ENCODE data around the gene RAMACL. TPM values are rescaled to one million over a fixed set of nuclear protein-coding genes. Genes with fewer than 3 reads are reported as not detected.

The RAMACL gene
- total and polyA plus RNA-seq, 2 experiments from 2014 or later = 1.1 TPM

GRCh38 chr6:166614171-166614583 lies 27.7 kb upstream of the RAMACL start:
- TF ChIP-seq EZH2phosphoT487 (IDR thresholded peaks at IDR 0.05; ENCODE audit: low read depth, severe bottlenecking, unreplicated experiment) (no peak), CTCF (IDR thresholded peaks at IDR 0.05; ENCODE audit: poor library complexity) (no peak), EZH2 (IDR thresholded peaks at IDR 0.05; ENCODE audit: borderline replicate concordance) (no peak)
- Histone ChIP-seq H3K4me1 (ENCODE audit: insufficient read depth) (peaks cover 19% of the 10 kb centered on the region), H4K20me1 (ENCODE audit: insufficient read depth, poor library complexity, severe bottlenecking) (peaks cover 5% of the 10 kb centered on the region), H3K9me3 (ENCODE audit: low read depth) (no peaks in the 10 kb centered on the region), H3K36me3 (replicated peaks; ENCODE audit: insufficient read depth, low read depth) (no peaks in the 10 kb centered on the region), H2AFZ (no peak overlapping the region), H3K27ac (peak overlapping the region; percentile 34), H3K79me2 (peaks cover 79% of the 10 kb centered on the region), H3K27me3 (no peaks in the 10 kb centered on the region), H3K9me2 (replicated peaks; ENCODE audit: insufficient read depth) (no peaks in the 10 kb centered on the region), H3K4me2 (no peak overlapping the region), H3K4me3 (no peak overlapping the region)
- DNase-seq (ENCODE audit: low spot score) = no peak
- 80% methylated on average over 12 of the region's 12 CpGs for WGBS (ENCODE audit: low lambda C conversion rate, missing lambda C conversion rate)

- Histone ChIP-seq H3K4me2 (no peak overlapping the region), H3K4me1 (ENCODE audit: insufficient read depth) (peaks cover 17% of the 10 kb centered on the region), H3K27me3 (no peaks in the 10 kb centered on the region), H3K79me2 (peaks cover 69% of the 10 kb centered on the region), H2AFZ (no peak overlapping the region), H4K20me1 (ENCODE audit: insufficient read depth, poor library complexity, severe bottlenecking) (peaks cover 5% of the 10 kb centered on the region), H3K9me3 (ENCODE audit: low read depth) (no peaks in the 10 kb centered on the region), H3K36me3 (replicated peaks; ENCODE audit: insufficient read depth, low read depth) (no peaks in the 10 kb centered on the region), H3K27ac (peak overlapping the region; percentile 35), H3K9me2 (replicated peaks; ENCODE audit: insufficient read depth) (no peaks in the 10 kb centered on the region), H3K4me3 (no peak overlapping the region)
- WGBS (ENCODE audit: low lambda C conversion rate, missing lambda C conversion rate) = 67% methylated on average over 7 of the region's 7 CpGs
- TF ChIP-seq EZH2phosphoT487 (IDR thresholded peaks at IDR 0.05; ENCODE audit: low read depth, severe bottlenecking, unreplicated experiment) = no peak
- no peak for TF ChIP-seq EZH2 (IDR thresholded peaks at IDR 0.05; ENCODE audit: borderline replicate concordance)
- no peak for TF ChIP-seq CTCF (IDR thresholded peaks at IDR 0.05; ENCODE audit: poor library complexity)
- DNase-seq (ENCODE audit: low spot score) = no peak
Observed at GRCh38 chr6:166613027-166613426, 26.5 kb upstream of the RAMACL start.

- TF ChIP-seq CTCF (IDR thresholded peaks at IDR 0.05; ENCODE audit: poor library complexity) (no peak), EZH2phosphoT487 (IDR thresholded peaks at IDR 0.05; ENCODE audit: low read depth, severe bottlenecking, unreplicated experiment) (no peak), EZH2 (IDR thresholded peaks at IDR 0.05; ENCODE audit: borderline replicate concordance) (no peak)
- H3K4me2 ChIP-seq = no peak overlapping the region
- no peak overlapping the region for H3K4me3 ChIP-seq
- H3K27me3 ChIP-seq = no peaks in the 10 kb centered on the region
- H4K20me1 ChIP-seq (ENCODE audit: insufficient read depth, poor library complexity, severe bottlenecking) = peaks cover 5% of the 10 kb centered on the region
- 71% methylated on average over 11 of the region's 11 CpGs for WGBS (ENCODE audit: low lambda C conversion rate, missing lambda C conversion rate)
- peaks cover 17% of the 10 kb centered on the region for H3K4me1 ChIP-seq (ENCODE audit: insufficient read depth)
- no peak overlapping the region for H2AFZ ChIP-seq
- H3K9me2 ChIP-seq (replicated peaks; ENCODE audit: insufficient read depth) = no peaks in the 10 kb centered on the region
- H3K79me2 ChIP-seq = peaks cover 64% of the 10 kb centered on the region
- H3K27ac ChIP-seq = peak overlapping the region; percentile 35
- no peak for DNase-seq (ENCODE audit: low spot score)
- no peaks in the 10 kb centered on the region for H3K36me3 ChIP-seq (replicated peaks; ENCODE audit: insufficient read depth, low read depth)
- H3K9me3 ChIP-seq (ENCODE audit: low read depth) = no peaks in the 10 kb centered on the region
Observed at GRCh38 chr6:166612471-166612881, 26.0 kb upstream of the RAMACL start.

DNA sequence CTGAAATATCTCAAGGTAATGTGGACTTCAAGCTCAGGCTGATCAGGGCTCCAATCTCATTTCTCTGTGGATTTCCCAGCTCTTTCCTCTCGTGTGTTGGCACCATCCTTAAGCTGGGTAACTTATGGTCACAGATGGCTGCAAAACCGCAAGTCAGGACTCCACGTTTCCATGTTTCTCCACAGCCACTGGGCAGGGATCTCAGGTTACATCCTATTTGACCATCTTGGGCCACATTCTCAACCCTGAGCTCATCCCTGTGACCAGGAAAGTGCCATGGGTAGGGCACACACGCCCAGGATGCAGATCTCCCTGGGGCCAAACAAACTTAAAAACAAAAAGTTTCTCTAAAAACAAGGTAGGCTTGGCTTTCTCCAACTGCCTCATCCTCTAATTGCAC lies 25.2 kb upstream of the RAMACL start:
- no peak for DNase-seq (ENCODE audit: low spot score)
- H3K4me2 ChIP-seq = no peak overlapping the region
- H3K36me3 ChIP-seq (replicated peaks; ENCODE audit: insufficient read depth, low read depth) = no peaks in the 10 kb centered on the region
- no peaks in the 10 kb centered on the region for H3K9me2 ChIP-seq (replicated peaks; ENCODE audit: insufficient read depth)
- H3K79me2 ChIP-seq = peaks cover 63% of the 10 kb centered on the region
- H3K4me3 ChIP-seq = no peak overlapping the region
- TF ChIP-seq EZH2phosphoT487 (IDR thresholded peaks at IDR 0.05; ENCODE audit: low read depth, severe bottlenecking, unreplicated experiment) = no peak
- no peak for TF ChIP-seq EZH2 (IDR thresholded peaks at IDR 0.05; ENCODE audit: borderline replicate concordance)
- TF ChIP-seq CTCF (IDR thresholded peaks at IDR 0.05; ENCODE audit: poor library complexity) = no peak
- 90% methylated on average over 4 of the region's 4 CpGs for WGBS (ENCODE audit: low lambda C conversion rate, missing lambda C conversion rate)
- H3K27ac ChIP-seq = no peak overlapping the region
- no peak overlapping the region for H2AFZ ChIP-seq
- H4K20me1 ChIP-seq (ENCODE audit: insufficient read depth, poor library complexity, severe bottlenecking) = peaks cover 5% of the 10 kb centered on the region
- peaks cover 17% of the 10 kb centered on the region for H3K4me1 ChIP-seq (ENCODE audit: insufficient read depth)
- H3K9me3 ChIP-seq (ENCODE audit: low read depth) = no peaks in the 10 kb centered on the region
- H3K27me3 ChIP-seq = no peaks in the 10 kb centered on the region
